Vagina (tissue), 2 donors: ENCODE data around the gene GALNT6.

Experiments used
- CTCF ChIP-seq, 3 experiments: fragments of 450-650 bp in 2 of 3; fragments of 200-600 bp in 1 of 3; sonication (generic) in 1 of 3; IDR thresholded peaks; one replicate each; pipeline ENCODE4 v1.5.1; 2017 to 2019; ENCODE audit warnings: antibody characterized with exemption in 3 of 3, mild to moderate bottlenecking in 2 of 3, moderate library complexity in 2 of 3
- POLR2A ChIP-seq, 2 donors: fragments of 450-650 bp; IDR thresholded peaks; one replicate each; pipeline ENCODE4 v1.6.1; 2017; ENCODE audit warnings: antibody characterized with exemption in 2 of 2, mild to moderate bottlenecking in 2 of 2, moderate library complexity in 2 of 2
- POLR2AphosphoS5 ChIP-seq, 2 donors: sonication (generic); formaldehyde crosslinking; IDR thresholded peaks; one replicate each; pipeline ENCODE4 v1.9.0; 2017; ENCODE audit warnings: antibody characterized with exemption in 2 of 2, mild to moderate bottlenecking in 2 of 2, low read depth in 1 of 2; ENCODE audit not compliant: insufficient read depth in 1 of 2

GRCh38 chr12:51368640-51369517 is 22.3 kb downstream of the GALNT6 start:
- no peak for TF ChIP-seq CTCF (IDR thresholded peaks at IDR 0.05)
- TF ChIP-seq POLR2A (IDR thresholded peaks at IDR 0.05): no peak
- peak in 1 of 2 donors; percentile 53 for TF ChIP-seq POLR2AphosphoS5 (IDR thresholded peaks at IDR 0.05; ENCODE audit: insufficient read depth in 1 of 2, low read depth in 1 of 2)
